Lung (tissue), 12 donors: ENCODE results near the gene RPL13. TPM values are rescaled to one million over a fixed set of nuclear protein-coding genes. Genes with fewer than 3 reads are reported as not detected.

Experiments used
- ATAC-seq: fragments of 200-7000 bp; cut with Tn5 transposase; one replicate; pipeline ENCODE4 v1.9.1; 2020; ENCODE audit warnings: moderate number of reproducible peaks; ENCODE audit not compliant: insufficient read depth, low FRiP score
- DNase-seq, 3 donors: peaks; one replicate each; pipeline ENCODE4 v3.0.0-alpha.2; 2013 to 2017
- H3K27ac ChIP-seq, 2 donors: one replicate each; pipeline ENCODE4 v1.5.1; 2013; ENCODE audit warnings: mild to moderate bottlenecking in 2 of 2, moderate library complexity in 2 of 2, control low read depth in 1 of 2, inconsistent platforms in 1 of 2, low read depth in 1 of 2, low read length in 1 of 2
- H3K27me3 ChIP-seq, 3 donors: one replicate each; pipeline ENCODE4 v1.5.1; 2013; ENCODE audit warnings: low read length in 2 of 3; ENCODE audit not compliant: control insufficient read depth in 3 of 3, insufficient read depth in 3 of 3
- H3K36me3 ChIP-seq, 4 donors: one replicate each; pipeline ENCODE4 v1.5.1; 2013; ENCODE audit warnings: low read length in 4 of 4, mild to moderate bottlenecking in 1 of 4, moderate library complexity in 1 of 4; ENCODE audit not compliant: control insufficient read depth in 4 of 4, insufficient read depth in 4 of 4
- H3K4me1 ChIP-seq, 5 donors: one replicate each; pipeline ENCODE4 v1.5.1; 2013; ENCODE audit warnings: low read length in 5 of 5, mild to moderate bottlenecking in 2 of 5, moderate library complexity in 1 of 5; ENCODE audit not compliant: control insufficient read depth in 5 of 5, insufficient read depth in 5 of 5
- H3K4me3 ChIP-seq: one replicate; pipeline ENCODE4 v1.5.1; 2013; ENCODE audit warnings: mild to moderate bottlenecking, control low read depth, moderate library complexity
- H3K9ac ChIP-seq, 2 donors: one replicate each; pipeline ENCODE4 v1.5.1; 2013; ENCODE audit warnings: low read length in 2 of 2, control low read depth in 1 of 2; ENCODE audit not compliant: insufficient read depth in 1 of 2
- H3K9me3 ChIP-seq, 4 donors: one replicate each; pipeline ENCODE4 v1.5.1; 2013; ENCODE audit warnings: low read length in 3 of 4, mild to moderate bottlenecking in 1 of 4, moderate library complexity in 1 of 4; ENCODE audit not compliant: control insufficient read depth in 4 of 4, insufficient read depth in 3 of 4
- CTCF ChIP-seq: IDR thresholded peaks from 2 replicates; pipeline ENCODE4 v1.5.1; 2012; ENCODE audit warnings: mild to moderate bottlenecking; ENCODE audit errors: control extremely low read depth, extremely low read depth
- WGBS, 2 donors: extraction: QIAGEN DNeasy Blood & Tissue Kit; methylation state at CpG; one replicate each; pipeline ENCODE4 v1.1.7; 2013; 5-methylcytosine and 5-hydroxymethylcytosine counted together
- polyA plus RNA-seq, 2 donors: library from polyadenylated mRNA; stranded (reverse); fragments of 200-250 nt; gene quantifications; one replicate each; pipeline ENCODE4 v1.2.1, GENCODE V29; 2013
- total RNA-seq, 2 donors: library from RNA; depleted of rRNA in 1 of 2; stranded (reverse); fragments of >200 nt in 1 of 2; gene quantifications; one replicate each; pipeline ENCODE4 v1.2.1, GENCODE V29; 2014 to 2021
- donor health status: control.
- donor health status: control.
- donor health status: Bipolar disorder and iron deficiency.
- donor health status: healthy.
- donor health status: DM: yes; HTN: yes; CAD: no.

RPL13 gene
- total and polyA plus RNA-seq, 4 donors: 1,905 to 7,821 (median 4,043) TPM

DNA sequence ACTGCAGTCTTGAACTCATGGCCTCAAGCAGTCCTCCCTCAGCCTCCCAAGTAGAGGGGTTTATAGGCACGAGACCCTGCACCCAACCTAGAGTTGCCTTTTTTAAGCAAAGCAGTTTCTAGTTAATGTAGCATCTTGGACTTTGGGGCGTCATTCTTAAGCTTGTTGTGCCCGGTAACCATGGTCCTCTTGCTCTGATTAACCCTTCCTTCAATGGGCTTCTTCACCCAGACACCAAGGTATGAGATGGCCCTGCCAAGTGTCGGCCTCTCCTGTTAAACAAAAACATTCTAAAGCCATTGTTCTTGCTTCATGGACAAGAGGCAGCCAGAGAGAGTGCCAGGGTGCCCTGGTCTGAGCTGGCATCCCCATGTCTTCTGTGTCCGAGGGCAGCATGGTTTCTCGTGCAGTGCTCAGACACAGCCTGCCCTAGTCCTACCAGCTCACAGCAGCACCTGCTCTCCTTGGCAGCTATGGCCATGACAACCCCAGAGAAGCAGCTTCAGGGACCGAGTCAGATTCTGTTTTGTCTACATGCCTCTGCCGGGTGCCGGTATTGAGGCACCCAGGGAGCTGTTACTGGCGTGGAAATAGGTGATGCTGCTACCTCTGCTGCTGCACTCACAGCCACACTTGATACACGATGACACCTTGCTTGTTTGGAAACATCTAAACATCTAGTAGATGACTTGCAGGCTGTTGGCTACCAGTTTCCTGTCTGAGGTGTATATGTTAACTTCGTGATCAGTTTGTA is 3.3 kb downstream of the RPL13 start:
- DNase-seq (no peak), ATAC-seq (no peak)
- WGBS, 2 donors: 69 to 85% methylated on average over 12 of the region's 12 CpGs
- no peak for TF ChIP-seq CTCF
- no peaks in the 10 kb centered on the region for H3K9me3 ChIP-seq
- peaks cover 18 to 38% (median 32%) of the 10 kb centered on the region in 4 donors for H3K36me3 ChIP-seq
- H3K4me1 ChIP-seq: peaks cover 3 to 36% (median 14%) of the 10 kb centered on the region in 5 donors
- H3K27ac ChIP-seq: no peak overlapping the region
- no peak overlapping the region for H3K4me3 ChIP-seq
- H3K9ac ChIP-seq: no peak overlapping the region
- peaks cover 0 to 2% (median 0%) of the 10 kb centered on the region in 3 donors for H3K27me3 ChIP-seq

DNA sequence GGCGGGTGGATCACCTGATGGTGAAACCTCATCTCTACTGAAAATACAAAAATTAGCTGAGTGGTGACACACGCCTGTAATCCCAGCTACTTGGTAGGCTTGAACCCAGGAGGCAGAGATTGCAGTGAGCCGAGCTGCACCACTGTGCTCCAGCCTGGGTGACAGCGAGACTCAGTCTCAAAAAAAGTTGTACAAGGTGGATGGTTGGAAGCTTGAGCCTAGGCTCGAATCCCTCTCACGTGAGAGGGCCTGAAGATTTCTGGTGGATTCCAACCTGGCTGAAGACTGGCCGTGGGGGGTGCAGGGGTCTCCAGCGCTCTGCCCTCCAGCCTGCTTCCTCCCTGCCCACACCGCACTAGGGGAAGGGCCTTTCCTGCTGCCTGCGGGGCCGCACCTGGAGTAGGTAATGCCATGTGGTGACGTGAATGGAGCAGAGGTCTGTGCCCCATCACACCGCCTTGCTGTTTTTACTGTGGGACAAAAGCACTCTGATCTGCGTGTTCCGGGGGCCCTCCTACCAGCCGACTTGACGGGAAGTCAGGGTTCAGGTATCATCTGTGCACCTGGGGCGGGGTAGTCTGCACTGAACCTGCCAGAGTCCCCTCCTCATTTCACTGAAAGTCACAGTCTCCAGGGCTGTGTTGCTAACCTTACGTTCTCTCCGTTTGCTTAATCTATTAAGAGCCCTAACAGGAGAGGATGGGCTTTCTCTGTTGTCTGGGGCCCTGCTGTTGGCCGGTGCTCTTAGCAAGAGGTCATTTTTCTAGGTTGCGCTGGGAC is 4.2 kb downstream of the RPL13 start:
- WGBS, 2 donors: 74 to 78% methylated on average over 21 to 22 of the region's 22 CpGs
- no peaks in the 10 kb centered on the region for H3K9me3 ChIP-seq
- H3K27ac ChIP-seq: no peak overlapping the region
- ATAC-seq (no peak), DNase-seq (no peak)
- peaks cover 0 to 5% (median 2%) of the 10 kb centered on the region in 3 donors for H3K27me3 ChIP-seq
- peaks cover 1 to 35% (median 14%) of the 10 kb centered on the region in 5 donors for H3K4me1 ChIP-seq
- H3K36me3 ChIP-seq: peaks cover 18 to 38% (median 32%) of the 10 kb centered on the region in 4 donors
- no peak overlapping the region for H3K4me3 ChIP-seq
- TF ChIP-seq CTCF: no peak
- no peak overlapping the region for H3K9ac ChIP-seq

GRCh38 chr16:89565256-89565505 is 4.7 kb downstream of the RPL13 start:
- Histone ChIP-seq H3K4me3 (no peak overlapping the region), H3K27ac (no peak overlapping the region), H3K27me3 (peaks cover 0 to 5% (median 2%) of the 10 kb centered on the region in 3 donors), H3K4me1 (peaks cover 0 to 33% (median 14%) of the 10 kb centered on the region in 5 donors), H3K9ac (no peak overlapping the region), H3K36me3 (peaks cover 18 to 38% (median 32%) of the 10 kb centered on the region in 4 donors), H3K9me3 (no peaks in the 10 kb centered on the region)
- ATAC-seq (no peak), DNase-seq (no peak)
- no peak for TF ChIP-seq CTCF
- WGBS, 2 donors: 41 to 43% methylated on average over 3 of the region's 3 CpGs
